Pons (tissue), 1 donor: ENCODE data around the gene FSIP1.

Experiments
- DNase-seq: peaks from one replicate; pipeline ENCODE4 v3.0.0-alpha.2; 2016; ENCODE audit warnings: low spot score

Gene FSIP1

GRCh38 chr15:39792025-39792843, 9.6 kb upstream of the FSIP1 start:
- DNase-seq = no peak

GRCh38 chr15:39789736-39790135, 7.1 kb upstream of the FSIP1 start:
- DNase-seq = no peak

- no peak for DNase-seq
These were observed 6.3 kb upstream of the FSIP1 start for GRCh38 chr15:39788800-39789565.

- no peak for DNase-seq
These were observed 5.5 kb upstream of the FSIP1 start for GRCh38 chr15:39788108-39788507.

- no peak for DNase-seq
These were observed 4.8 kb upstream of the FSIP1 start for GRCh38 chr15:39787479-39787878.

GRCh38 chr15:39786447-39787056, 3.9 kb upstream of the FSIP1 start:
- DNase-seq = peak; percentile 70

GRCh38 chr15:39785841-39786240, 3.2 kb upstream of the FSIP1 start:
- DNase-seq = no peak

- DNase-seq = no peak
These were observed 2.5 kb upstream of the FSIP1 start for GRCh38 chr15:39785139-39785538.

GRCh38 chr15:39784638-39785037, 2.0 kb upstream of the FSIP1 start:
- DNase-seq = no peak

- no peak for DNase-seq
These were observed 1.5 kb upstream of the FSIP1 start for GRCh38 chr15:39784125-39784524.

GRCh38 chr15:39783244-39783820, 691 bp upstream of the FSIP1 start:
- DNase-seq = peak; percentile 34

GRCh38 chr15:39781967-39782302, 706 bp downstream of the FSIP1 start:
- DNase-seq = no peak

GRCh38 chr15:39781147-39781966, 1.3 kb downstream of the FSIP1 start:
- DNase-seq = no peak

GRCh38 chr15:39778021-39778420, 4.6 kb downstream of the FSIP1 start:
- DNase-seq = no peak

- no peak for DNase-seq
These were observed 5.1 kb downstream of the FSIP1 start for GRCh38 chr15:39777496-39777895.

GRCh38 chr15:39776068-39776467, 6.6 kb downstream of the FSIP1 start:
- no peak for DNase-seq

GRCh38 chr15:39774688-39775267, 7.9 kb downstream of the FSIP1 start:
- no peak for DNase-seq

GRCh38 chr15:39770748-39771689, 11.6 kb downstream of the FSIP1 start:
- no peak for DNase-seq

- no peak for DNase-seq
These were observed 14.7 kb downstream of the FSIP1 start for GRCh38 chr15:39767921-39768320.

- DNase-seq = no peak
These were observed 21.6 kb downstream of the FSIP1 start for GRCh38 chr15:39761006-39761405.
